Measurements from ENCODE around the gene FAM13C. TPM values are rescaled to one million over a fixed set of nuclear protein-coding genes. Genes with fewer than 3 reads are reported as not detected.

FAM13C gene
- total and polyA plus RNA-seq, 2 of the 13 experiments (the other 11 are each of a cell fraction or from before 2014, with no cell fraction given): 0.07 to 0.26 TPM

GRCh38 chr10:59310324-59310914 lies 51.9 kb downstream of the FAM13C start:
- BruUV-seq (replicated peaks): no TSS peak
- H3K9ac ChIP-seq (ENCODE audit: insufficient read depth, low read depth, low read length): no peak overlapping the region
- FAIRE-seq: no peak
- in situ Hi-C loops (cut with HindIII; ENCODE audit: extremely low pct_ligation_motif_present, low pct_unique_long_range_greater_than_20kb): no loop called here
- no peak overlapping the region for H3K27ac ChIP-seq (ENCODE audit: extremely low read length, insufficient read depth, low read length)
- H3K4me1 ChIP-seq (ENCODE audit: insufficient read depth, low read length): peaks cover 3% of the 10 kb centered on the region; the same call in 1 of the 2 replicates
- no peak for ATAC-seq
- DNase-seq (ENCODE audit: low spot score): no peak
- H3K27me3 ChIP-seq (ENCODE audit: control insufficient read depth in 1 of 2, insufficient read depth in 2 of 2, low read length in 2 of 2): no peaks in the 10 kb centered on the region
- ChIA-PET CTCF (ENCODE audit: low intra/inter-chr PET ratio, low total read pairs) (no interaction called here), POLR2A (no interaction called here)
- no peaks in the 10 kb centered on the region for H3K9me3 ChIP-seq (ENCODE audit: low read length)
- TF ChIP-seq ZNF20 (CRISPR knock-in tag; IDR thresholded peaks at IDR 0.05) (no peak), ZNF24 (IDR thresholded peaks at IDR 0.05) (no peak), ZNF567 (CRISPR knock-in tag; IDR thresholded peaks at IDR 0.05; ENCODE audit: borderline replicate concordance) (no peak), ASH2L (IDR thresholded peaks at IDR 0.05; ENCODE audit: insufficient read length, low read depth, low read length) (no peak), NR2F6 (IDR thresholded peaks at IDR 0.05) (no peak), NR2F6 (CRISPR knock-in tag; IDR thresholded peaks at IDR 0.05) (no peak), GFI1 (CRISPR knock-in tag; IDR thresholded peaks at IDR 0.05; ENCODE audit: borderline replicate concordance) (no peak), ZNF253 (CRISPR knock-in tag; IDR thresholded peaks at IDR 0.05; ENCODE audit: borderline replicate concordance) (no peak), ZSCAN5A (CRISPR knock-in tag; IDR thresholded peaks at IDR 0.05; ENCODE audit: borderline replicate concordance) (no peak), ZNF275 (CRISPR knock-in tag; IDR thresholded peaks at IDR 0.05; ENCODE audit: borderline replicate concordance) (no peak), HES4 (CRISPR knock-in tag; IDR thresholded peaks at IDR 0.05; ENCODE audit: borderline replicate concordance) (no peak), ZNF737 (CRISPR knock-in tag; IDR thresholded peaks at IDR 0.05; ENCODE audit: borderline replicate concordance) (no peak), YY1 (IDR thresholded peaks at IDR 0.05; ENCODE audit: insufficient read depth, insufficient replicate concordance, low read depth, low read length) (no peak), ZNF781 (CRISPR knock-in tag; IDR thresholded peaks at IDR 0.05; ENCODE audit: borderline replicate concordance, not compliant biosample characterization) (no peak), ZNF280B (CRISPR knock-in tag; IDR thresholded peaks at IDR 0.05; ENCODE audit: borderline replicate concordance) (no peak), TCF7 (IDR thresholded peaks at IDR 0.05; ENCODE audit: low read depth) (no peak), TGIF2 (CRISPR knock-in tag; IDR thresholded peaks at IDR 0.05) (no peak), POLR2AphosphoS5 (IDR thresholded peaks at IDR 0.05; ENCODE audit: low read depth, low read length) (no peak), REXO4 (CRISPR knock-in tag; IDR thresholded peaks at IDR 0.05; ENCODE audit: borderline replicate concordance) (no peak), MZF1 (CRISPR knock-in tag; IDR thresholded peaks at IDR 0.05; ENCODE audit: borderline replicate concordance) (no peak), TAF15 (IDR thresholded peaks at IDR 0.05; ENCODE audit: low read depth, low read length, poor library complexity, severe bottlenecking) (no peak)
- no peaks in the 10 kb centered on the region for H3K36me3 ChIP-seq (replicated peaks in 1 of 2; ENCODE audit: control insufficient read depth in 1 of 2, insufficient read depth in 2 of 2, low read length in 2 of 2)
- no peaks in the 10 kb centered on the region for H4K20me1 ChIP-seq (ENCODE audit: insufficient read depth, low read length)
- H2AFZ ChIP-seq (ENCODE audit: low read length): no peak overlapping the region
- no peak overlapping the region for H3K4me3 ChIP-seq (replicated peaks in 1 of 3; ENCODE audit: insufficient read depth in 1 of 3, low read depth in 2 of 3, low read length in 3 of 3)
- no peaks in the 10 kb centered on the region for H3K79me2 ChIP-seq (ENCODE audit: insufficient read depth, low read length)
- WGBS (ENCODE audit: low lambda C conversion rate): 2% methylated on average over 3 of the region's 3 CpGs
- intact Hi-C loops (cut with micrococcal nuclease; ENCODE audit: unreplicated experiment): no loop called here
- H3K4me2 ChIP-seq (ENCODE audit: low read depth, low read length): no peak overlapping the region

Data from HepG2 (cell line).